HCEC 1CT (cell line): ENCODE measurements around the gene NOTCH2NLA.
"Not testable (repeated sequence)": the region's sequence is repeated elsewhere in the genome, so short reads cannot be mapped to it uniquely, and the experiment has no call there.

Experiments
- DNase-seq: peaks from one replicate; pipeline ENCODE4 v3.0.0-alpha.2; 2017

The NOTCH2NLA gene

GRCh38 chr1:146228710-146229477 lies at the start of gene NOTCH2NLA:
NOTCH2NLA (minus strand) TSS chr1:146229021; CDS start chr1:146189337, 39,684 bp downstream.
- DNase-seq, result peak; percentile 0

DNA sequence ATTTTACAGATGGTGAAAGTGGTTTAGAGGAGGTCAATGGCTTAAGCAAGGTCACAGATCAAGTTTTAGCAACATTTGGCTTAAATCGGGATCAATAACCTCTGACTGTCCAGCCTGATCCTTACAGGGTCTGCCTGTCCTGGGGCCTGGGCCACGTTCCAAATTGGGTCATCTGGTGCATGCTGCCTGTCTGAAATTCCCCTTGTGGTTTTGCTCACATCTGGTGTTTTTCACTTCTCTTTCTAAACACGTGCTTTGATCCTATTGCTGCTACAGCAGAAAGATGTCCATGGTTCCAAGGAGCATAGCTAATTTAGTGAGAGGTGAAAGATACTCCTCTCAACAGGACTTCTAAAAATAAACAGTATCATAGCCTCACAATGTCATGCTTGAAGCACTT lies 49.5 kb upstream of the NOTCH2NLA start:
- not testable (repeated sequence) for DNase-seq

DNA sequence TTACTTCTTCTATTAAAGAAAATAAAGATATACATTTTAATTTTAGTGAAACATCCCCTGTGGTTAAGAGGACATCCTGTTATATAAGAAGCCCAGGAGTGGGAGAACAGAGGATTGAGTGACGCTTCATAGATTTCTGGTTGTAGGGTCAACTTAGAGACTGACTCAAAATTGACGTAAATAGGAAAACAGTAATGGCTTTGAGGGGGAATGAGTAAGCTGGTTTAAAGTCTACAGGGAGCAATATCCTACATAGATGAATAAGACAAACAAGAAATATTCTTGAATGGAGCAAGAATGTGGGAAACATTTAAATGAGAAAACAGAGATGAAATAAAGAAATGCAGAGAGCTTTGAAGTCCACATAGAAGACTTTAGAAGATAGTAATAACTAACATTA lies 48.3 kb upstream of the NOTCH2NLA start:
- DNase-seq, result not testable (repeated sequence)

GRCh38 chr1:146274083-146274482 lies 45.3 kb upstream of the NOTCH2NLA start:
- not testable (repeated sequence) for DNase-seq

DNA sequence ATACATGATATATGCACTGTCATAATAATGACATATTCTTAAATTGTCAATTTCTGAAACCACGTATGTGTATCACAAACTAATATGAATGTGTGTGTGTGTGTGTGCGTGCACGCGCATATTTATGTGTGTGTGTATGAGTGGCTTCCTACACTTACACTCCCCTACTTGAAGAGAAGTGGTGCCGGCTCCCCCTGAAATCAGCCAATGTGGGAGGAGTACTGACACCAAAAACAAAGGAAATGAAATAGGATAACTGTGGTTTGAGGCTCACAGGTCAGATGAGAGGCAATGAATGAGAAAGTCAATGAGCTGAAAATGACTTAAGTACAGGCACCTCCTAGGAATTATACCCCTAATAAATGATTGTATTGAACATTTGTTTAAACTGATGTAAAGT lies 44.4 kb upstream of the NOTCH2NLA start:
- DNase-seq, result not testable (repeated sequence)

GRCh38 chr1:146272734-146273133 lies 43.9 kb upstream of the NOTCH2NLA start:
- DNase-seq, result not testable (repeated sequence)

GRCh38 chr1:146271977-146272376 lies 43.2 kb upstream of the NOTCH2NLA start:
- not testable (repeated sequence) for DNase-seq

DNA sequence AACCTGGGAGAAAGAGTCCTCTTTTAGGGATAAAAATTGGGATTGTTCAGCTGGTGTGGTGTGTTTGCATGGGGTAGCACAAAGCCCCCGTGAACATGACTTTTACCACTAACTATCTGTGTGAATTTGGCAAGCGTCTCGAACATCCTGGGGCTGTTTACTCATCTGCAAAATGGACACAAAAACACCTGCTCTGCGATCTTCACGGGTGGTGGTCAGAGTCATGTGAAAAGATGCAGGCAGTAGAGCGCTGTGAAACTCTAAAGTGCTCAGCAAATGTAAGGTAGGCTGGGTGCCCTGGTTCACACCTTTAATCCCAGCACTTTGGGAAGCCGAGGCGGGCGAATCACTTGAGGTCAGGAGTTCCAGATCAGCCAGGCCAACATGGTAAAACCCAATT lies 41.3 kb upstream of the NOTCH2NLA start:
- DNase-seq, result not testable (repeated sequence)

DNA sequence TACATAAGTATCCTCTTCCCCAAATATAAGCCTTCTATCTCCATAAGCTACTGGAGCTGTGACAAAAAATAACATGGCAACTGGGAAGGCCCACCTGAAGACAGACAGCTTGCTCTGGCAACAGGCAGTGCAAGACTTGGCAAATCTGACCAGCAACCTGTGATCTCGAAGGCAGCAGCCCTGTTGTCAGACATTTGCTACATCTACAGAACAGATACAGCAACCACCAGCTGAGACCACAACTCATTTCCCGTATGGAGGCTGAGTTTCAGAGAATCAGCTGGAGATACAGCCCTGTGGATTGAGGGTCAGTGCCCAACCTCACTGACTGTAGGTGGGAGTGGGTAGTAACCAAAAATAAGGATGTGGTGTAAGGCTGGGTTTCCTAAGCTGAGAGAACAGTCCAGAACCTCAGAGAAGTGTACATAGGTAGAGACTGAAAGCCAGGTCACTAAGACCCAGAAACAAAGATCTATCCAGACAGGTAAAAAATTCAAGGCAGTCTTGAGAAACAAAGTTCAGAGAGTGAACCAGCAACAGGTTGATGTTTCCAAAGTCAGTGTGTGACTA lies 37.4 kb upstream of the NOTCH2NLA start:
- DNase-seq, result not testable (repeated sequence)

DNA sequence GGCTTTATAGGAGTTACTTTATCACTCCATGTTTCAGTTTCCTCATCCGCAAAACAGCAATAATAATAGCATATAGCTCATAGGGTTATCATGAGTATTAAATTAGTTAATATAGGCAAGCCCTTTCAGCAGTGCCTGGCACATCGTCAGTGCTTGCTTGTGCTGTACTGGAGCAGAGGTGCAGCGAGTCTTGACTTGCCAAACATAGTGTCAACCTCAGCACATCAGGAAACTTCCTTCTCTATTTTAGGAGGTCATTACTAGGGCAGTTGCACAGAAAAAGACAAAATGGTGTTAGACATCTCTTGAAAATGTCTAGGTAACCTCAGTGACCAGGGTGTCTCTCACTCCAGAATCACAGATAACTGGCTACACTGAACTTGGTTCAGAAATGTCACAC lies 35.9 kb upstream of the NOTCH2NLA start:
- not testable (repeated sequence) for DNase-seq

DNA sequence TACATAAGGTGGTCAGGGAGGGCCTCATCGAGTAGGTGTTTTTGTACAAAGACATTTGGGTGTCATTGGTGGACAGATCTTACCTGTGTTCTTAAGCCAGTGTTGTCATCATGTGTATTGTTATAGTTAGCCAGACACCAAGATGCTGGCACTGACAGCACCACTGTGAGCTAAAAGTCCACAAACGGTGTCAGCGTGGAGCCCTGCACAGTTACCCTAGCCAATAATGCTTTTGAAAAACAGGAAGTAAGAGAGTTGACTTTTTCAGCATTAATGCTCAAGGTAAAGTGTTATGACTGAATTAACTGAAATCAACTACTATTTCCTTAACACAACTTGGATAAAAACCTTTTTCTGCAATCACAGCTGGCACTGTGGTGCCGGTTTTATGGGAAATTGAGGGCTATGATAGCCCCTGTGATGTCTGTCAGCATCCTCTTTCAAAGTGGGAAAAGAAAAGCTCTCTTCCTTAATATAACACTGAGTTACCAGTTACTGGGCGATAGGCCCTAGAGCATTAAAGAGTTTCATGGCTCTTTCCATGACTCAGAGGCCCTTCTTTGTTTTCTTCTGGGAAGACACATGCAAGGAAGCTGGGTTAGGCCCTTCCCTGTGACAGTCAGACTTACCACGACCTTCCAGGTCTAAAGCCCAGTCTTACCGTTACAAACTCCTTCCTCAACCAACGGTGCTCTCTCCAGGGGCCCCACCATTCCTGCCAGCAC lies 31.3 kb upstream of the NOTCH2NLA start:
- DNase-seq, result not testable (repeated sequence)

DNA sequence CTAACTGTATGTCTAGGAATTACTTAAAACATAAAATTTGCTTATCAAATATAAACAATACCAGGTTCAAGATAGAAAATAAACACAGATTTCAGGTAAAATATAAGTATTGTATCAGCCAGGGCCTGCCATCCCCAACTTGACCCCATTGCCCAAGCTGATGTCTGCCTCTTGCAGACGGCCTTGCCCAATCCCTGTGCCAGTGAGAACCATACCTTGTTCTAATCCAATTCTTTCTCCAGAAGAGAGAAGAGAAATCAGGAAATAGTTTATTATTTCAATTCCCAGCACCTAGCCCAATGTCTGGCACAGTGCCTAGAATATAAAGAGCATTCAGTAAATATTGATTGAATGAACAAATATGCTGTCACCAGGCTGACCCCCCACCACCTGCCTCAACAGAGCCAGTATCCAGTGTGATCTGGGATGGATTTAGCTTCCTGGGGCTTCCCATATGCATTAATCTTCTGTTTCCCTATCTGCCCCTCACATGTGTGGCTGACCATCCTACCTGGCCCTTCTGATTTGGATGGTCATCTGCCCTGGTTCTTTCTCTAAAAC lies 29.3 kb upstream of the NOTCH2NLA start:
- DNase-seq, result not testable (repeated sequence)

DNA sequence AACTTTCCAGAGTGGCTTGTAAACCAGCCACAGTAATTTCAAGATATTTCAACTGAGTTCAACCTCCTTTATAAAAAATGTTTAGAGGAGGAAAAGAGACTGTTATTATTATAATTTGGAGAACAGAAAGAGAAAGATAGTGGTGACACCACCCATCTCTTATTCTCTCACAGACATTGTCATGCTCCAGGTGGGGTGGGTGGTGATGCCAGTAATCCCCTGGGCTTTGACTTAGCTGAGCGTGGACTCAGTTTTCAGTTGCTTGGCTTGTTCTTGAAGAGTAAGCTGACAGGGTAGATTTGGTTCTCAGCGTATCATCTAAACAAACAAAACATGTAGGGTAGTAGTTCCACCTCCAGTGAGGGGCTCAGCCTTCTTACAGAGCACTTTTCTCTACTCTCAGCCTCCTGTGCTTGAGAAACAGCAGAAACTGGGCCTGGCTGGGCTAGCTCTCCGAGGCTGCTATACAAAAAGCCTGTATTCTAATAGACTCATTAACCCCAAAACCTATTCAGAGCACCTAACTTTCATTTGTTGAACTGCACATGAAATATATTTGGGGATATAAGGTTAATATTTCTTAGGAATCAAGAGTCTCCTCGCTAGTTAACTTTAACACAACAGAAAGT lies 25.9 kb upstream of the NOTCH2NLA start:
- DNase-seq, result not testable (repeated sequence)

DNA sequence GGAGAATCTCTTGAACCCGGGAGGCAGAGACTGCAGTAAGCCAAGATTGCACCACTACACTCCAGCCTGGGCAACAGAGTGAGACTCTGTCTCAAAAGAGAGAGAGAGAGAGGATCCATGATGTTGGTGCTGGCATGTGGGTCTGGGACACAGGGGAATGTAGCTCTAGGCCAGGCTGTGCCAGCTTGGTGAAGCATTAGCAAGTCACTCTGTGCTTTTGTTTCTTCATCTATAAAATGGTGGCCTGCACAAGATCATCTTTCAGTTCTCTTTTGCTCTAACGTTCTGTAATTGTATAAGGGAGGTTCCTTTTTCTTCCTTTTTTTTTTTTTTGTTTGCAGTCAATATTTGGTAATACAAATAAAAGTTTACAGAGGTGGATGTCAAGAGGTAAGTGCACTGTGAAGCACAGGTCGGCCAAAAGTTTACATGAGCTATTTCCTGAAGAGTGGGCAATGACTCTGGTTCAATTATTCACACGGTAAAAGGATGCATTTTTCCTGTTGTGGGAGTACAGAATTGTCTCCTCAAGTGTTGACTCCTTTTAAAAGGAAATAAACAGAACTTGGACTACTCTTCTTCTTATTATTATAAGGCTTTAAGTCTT lies 24.5 kb upstream of the NOTCH2NLA start:
- DNase-seq, result not testable (repeated sequence)

DNA sequence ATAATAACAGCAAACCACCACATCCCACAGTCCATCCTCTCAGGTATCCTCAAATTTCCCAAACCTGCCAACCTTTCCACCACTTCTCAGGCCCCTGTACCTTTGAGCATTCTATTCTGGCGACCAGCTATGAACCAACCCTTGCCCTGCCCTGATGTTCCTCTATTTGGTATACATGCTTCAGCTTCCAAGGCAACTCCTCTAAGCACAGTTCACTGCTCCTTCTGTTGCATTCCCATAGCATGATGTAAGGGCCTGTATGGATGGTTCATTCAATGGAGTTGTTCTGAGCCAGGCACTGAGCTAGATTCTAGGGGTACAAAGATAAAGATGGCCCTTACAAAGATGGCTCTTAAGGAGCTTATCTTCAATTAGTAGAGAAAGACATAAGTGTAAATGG lies 22.7 kb upstream of the NOTCH2NLA start:
- DNase-seq, result not testable (repeated sequence)

DNA sequence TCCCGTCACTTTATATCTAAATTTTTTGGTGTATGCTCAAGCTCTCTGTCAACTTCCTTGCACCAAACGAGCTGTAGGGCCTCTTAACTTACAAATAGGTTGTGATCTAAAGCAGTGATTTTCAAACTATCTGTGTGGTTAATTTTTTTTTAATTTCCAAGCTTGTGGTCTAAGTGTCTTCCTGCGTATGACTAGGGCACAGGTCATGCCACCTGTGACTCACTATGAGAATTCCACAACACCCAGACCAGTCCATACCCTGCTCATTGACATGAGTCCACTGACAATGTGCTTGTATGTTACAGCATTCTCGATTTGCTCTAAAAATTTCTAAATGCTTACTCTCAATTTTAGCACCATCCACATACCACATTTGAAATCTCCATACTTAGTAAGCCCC lies 19.8 kb upstream of the NOTCH2NLA start:
- not testable (repeated sequence) for DNase-seq

- DNase-seq, result not testable (repeated sequence)
Measured at GRCh38 chr1:146236626-146237025, 7.8 kb upstream of the NOTCH2NLA start.

- DNase-seq, result not testable (repeated sequence)
Measured at GRCh38 chr1:146236026-146236601, 7.3 kb upstream of the NOTCH2NLA start.

DNA sequence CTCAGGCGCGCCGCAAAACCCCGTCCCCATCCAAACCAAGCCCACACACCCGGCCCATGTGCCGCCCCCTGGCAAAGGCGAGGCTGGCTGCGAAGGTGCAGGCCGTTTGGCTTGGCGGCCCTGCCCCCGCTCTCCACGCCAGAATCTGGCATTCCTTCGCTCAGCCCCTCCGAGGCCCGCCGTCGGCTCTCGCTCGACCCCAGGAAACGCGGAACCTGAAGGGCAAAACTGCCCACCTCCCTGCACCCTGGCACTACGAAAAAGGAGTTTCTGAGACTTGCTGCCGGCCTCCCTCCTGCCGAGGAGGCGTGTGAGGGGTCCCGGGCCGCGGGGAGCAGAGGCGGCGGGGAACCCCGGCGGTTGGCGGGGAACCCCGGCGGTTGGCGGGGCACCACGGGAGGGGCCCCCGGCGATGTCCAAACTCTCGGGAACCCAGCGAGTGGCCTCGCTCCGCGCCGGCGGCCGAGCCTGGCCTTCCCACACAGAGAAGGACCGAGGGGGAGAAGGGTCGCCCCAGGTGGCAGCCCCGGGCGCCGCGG lies 608 bp downstream of the NOTCH2NLA start:
- not testable (repeated sequence) for DNase-seq

DNA sequence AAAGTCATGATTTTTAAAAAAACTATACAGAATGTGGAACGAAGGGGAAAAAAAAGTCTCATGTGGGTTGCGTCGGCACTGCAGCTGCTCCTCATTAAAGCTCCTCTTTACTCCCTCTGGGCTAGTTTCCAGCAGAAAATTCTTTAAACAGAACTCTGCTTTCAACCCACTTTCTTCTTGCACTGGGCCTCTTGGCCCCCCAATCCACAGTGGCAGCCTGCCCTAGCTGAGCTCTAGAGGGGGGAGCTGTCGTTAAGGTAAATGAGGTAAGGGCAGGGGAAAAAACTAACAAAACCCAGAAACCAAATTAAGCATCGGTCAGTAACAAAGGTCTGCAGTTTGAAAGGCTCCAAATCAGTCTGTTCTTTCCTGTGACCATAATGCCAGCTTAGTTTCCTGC lies 54.3 kb downstream of the NOTCH2NLA start:
- not testable (repeated sequence) for DNase-seq

DNA sequence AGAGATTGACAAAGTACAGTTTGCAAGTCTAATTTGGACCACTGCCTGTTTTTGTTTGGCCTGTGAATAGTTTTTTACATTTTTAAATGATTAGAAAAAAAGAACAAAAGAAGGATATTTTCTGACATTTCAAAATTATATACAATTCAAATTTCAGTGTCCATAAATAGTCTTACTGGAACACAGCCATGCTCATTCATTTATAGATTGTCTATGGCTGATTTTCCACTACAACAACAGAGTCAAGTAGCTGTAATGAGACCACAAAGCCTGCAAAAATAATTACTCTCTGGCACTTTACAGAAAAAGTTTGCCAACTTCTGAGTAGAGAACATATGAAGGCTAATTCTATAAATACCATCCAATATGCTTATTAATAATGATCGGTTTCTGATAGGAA lies 61.1 kb downstream of the NOTCH2NLA start:
- not testable (repeated sequence) for DNase-seq

GRCh38 chr1:146167273-146167672 lies 61.5 kb downstream of the NOTCH2NLA start:
- DNase-seq, result not testable (repeated sequence)
